SU-DHL-6 (cell line): Measurements from ENCODE around the gene CFL1.

ENCODE experiments used
- EZH2phosphoT487 ChIP-seq: fragments of 200-600 bp; sonication (generic), shearing (Covaris generic); conservative IDR thresholded peaks from 2 replicates; pipeline ENCODE4 v1.6.1; 2018; ENCODE audit warnings: mild to moderate bottlenecking, antibody characterized with exemption, low read length, moderate library complexity, mixed read lengths
- TF ChIP-seq, protein P1 (sequence below): fragments of 200-600 bp; sonication (generic); IDR thresholded peaks from one replicate; pipeline ENCODE4 v1.5.1; 2017; ENCODE audit warnings: antibody characterized with exemption, mild to moderate bottlenecking, low read length, moderate library complexity; ENCODE audit not compliant: insufficient read depth, poor library complexity, severe bottlenecking

GRCh38 chr11:65857500-65857852 lies 504 bp downstream of the CFL1 start:
- TF ChIP-seq, protein P1, sequence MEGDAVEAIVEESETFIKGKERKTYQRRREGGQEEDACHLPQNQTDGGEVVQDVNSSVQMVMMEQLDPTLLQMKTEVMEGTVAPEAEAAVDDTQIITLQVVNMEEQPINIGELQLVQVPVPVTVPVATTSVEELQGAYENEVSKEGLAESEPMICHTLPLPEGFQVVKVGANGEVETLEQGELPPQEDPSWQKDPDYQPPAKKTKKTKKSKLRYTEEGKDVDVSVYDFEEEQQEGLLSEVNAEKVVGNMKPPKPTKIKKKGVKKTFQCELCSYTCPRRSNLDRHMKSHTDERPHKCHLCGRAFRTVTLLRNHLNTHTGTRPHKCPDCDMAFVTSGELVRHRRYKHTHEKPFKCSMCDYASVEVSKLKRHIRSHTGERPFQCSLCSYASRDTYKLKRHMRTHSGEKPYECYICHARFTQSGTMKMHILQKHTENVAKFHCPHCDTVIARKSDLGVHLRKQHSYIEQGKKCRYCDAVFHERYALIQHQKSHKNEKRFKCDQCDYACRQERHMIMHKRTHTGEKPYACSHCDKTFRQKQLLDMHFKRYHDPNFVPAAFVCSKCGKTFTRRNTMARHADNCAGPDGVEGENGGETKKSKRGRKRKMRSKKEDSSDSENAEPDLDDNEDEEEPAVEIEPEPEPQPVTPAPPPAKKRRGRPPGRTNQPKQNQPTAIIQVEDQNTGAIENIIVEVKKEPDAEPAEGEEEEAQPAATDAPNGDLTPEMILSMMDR = no peak
- TF ChIP-seq EZH2phosphoT487 = no peak
